Mucosa of stomach (tissue), 1 donor: ENCODE measurements around the gene SERPINA6.
"Not testable (repeated sequence)": the region's sequence is repeated elsewhere in the genome, so short reads cannot be mapped to it uniquely, and the experiment has no call there.

ENCODE experiments used
- H3K27me3 ChIP-seq: one replicate; pipeline ENCODE4 v1.7.0; 2013; ENCODE audit warnings: mild to moderate bottlenecking, low read length; ENCODE audit not compliant: control insufficient read depth, insufficient read depth
- H3K36me3 ChIP-seq: one replicate; pipeline ENCODE4 v1.7.0; 2013; ENCODE audit warnings: low read length; ENCODE audit not compliant: control insufficient read depth, insufficient read depth
- H3K4me1 ChIP-seq: one replicate; pipeline ENCODE4 v1.7.0; 2013; ENCODE audit warnings: mild to moderate bottlenecking, low read length; ENCODE audit not compliant: control insufficient read depth, insufficient read depth
- H3K4me3 ChIP-seq: one replicate; pipeline ENCODE4 v1.7.0; 2013; ENCODE audit warnings: low read length
- H3K9ac ChIP-seq: one replicate; pipeline ENCODE4 v1.7.0; 2013; ENCODE audit warnings: mild to moderate bottlenecking, low read length, moderate library complexity
- H3K9me3 ChIP-seq: one replicate; pipeline ENCODE4 v1.7.0; 2013; ENCODE audit warnings: mild to moderate bottlenecking, low read length, moderate library complexity; ENCODE audit not compliant: control insufficient read depth
- donor health status: Pancreatic carcinoma.

Gene SERPINA6

DNA sequence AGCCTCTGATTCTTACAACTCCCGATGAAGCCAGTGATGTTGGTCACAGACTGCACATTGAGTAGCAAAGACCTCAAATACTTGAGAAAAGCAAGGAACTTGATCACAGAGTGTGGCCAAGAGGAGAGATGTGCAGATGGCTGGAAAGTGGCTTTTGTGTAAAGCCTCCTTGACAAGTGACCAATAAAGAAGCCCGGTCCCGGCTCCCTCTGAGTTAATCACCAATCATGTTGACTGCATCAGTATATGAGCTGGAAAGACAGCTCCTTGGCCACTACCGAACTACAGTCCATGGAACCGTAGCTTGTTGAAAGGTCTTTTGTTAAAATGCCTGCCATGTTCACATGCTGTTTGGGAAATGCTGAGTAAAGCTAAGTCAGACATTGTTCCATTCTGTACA lies 23.7 kb upstream of the SERPINA6 start:
- H3K36me3 ChIP-seq = no peaks in the 10 kb centered on the region
- peaks cover 12% of the 10 kb centered on the region for H3K4me1 ChIP-seq
- H3K9me3 ChIP-seq = no peaks in the 10 kb centered on the region
- no peak overlapping the region for H3K4me3 ChIP-seq
- H3K9ac ChIP-seq = no peak overlapping the region
- no peaks in the 10 kb centered on the region for H3K27me3 ChIP-seq

DNA sequence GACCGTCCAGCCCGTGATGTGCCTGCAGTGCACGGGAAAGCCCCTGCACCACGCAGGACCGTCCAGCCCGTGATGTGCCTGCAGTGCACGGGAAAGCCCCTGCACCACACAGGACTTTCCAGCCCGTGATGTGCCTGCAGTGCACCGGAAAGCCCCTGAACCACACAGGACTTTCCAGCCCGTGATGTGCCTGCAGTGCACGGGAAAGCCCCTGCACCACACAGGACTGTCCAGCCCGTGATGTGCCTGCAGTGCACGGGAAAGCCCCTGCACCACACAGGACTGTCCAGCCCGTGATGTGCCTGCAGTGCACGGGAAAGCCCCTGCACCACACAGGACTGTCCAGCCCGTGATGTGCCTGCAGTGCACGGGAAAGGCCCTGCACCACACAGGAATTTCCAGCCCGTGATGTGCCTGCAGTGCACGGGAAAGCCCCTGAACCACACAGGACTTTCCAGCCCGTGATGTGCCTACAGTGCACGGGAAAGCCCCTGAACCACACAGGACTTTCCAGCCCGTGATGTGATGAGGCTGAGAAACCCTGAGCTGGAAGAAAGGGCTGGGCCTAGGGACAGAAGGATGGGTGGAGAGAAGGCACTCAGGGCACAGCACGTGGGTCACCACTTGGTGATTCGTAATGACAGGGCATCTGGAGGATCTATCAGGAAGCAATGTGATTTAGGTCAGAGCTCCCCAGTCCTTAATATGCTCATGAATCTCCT lies 23.1 kb upstream of the SERPINA6 start:
- H3K36me3 ChIP-seq, H3K9ac ChIP-seq, H3K4me3 ChIP-seq, H3K9me3 ChIP-seq, H3K27me3 ChIP-seq: not testable (repeated sequence)
- peaks cover 15% of the 10 kb centered on the region for H3K4me1 ChIP-seq

DNA sequence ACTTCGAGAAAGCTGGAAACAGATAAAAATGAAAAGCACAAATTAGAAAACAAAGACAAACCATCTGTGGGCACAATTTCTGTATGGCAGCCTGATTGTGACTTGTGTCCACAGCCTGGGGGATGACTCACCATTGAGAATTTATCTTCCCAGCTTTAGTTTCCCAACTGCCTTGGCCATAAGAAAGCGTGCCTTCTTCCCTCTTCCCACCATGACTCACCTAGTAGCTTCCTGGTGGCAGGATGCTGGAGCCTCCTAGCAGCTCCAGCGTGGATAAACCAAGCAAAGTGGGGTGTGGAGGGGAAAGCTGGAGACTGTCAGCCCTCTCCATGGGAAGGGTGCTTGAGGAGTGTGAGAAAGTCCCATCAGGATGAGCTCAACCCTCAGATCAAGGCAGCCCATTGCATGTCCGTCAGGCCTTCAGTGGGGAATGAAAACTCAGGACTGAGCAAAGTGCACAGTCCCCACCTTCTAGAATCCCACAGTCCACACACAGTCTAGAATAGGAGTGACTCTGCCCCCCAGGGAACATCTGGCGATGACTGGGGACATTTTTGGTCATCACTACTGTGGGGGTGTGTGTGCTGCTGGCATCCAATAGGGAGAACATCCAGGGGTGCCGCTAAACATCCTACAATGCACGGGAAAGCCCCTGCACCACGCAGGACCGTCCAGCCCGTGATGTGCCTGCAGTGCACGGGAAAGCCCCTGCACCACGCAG lies 22.4 kb upstream of the SERPINA6 start:
- no peaks in the 10 kb centered on the region for H3K27me3 ChIP-seq

DNA sequence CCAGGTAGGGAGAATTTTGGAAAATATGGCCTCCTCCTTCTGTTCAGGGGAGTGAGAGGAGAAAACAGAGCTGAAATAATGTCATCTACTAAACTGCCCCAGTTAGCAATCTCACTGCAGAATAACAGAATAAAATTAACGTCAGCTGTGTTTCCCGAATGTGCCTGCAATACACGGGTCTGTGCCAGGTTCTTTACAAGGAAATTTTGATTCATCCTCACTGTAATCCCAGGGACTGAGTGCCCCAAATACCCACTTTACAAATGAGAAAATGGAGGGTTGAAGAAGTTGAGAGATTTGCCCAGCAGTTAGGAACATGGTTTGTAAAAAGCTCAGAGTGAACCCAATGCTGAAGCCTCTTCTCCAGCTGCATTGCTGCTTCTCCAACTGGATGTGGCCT lies 21.3 kb upstream of the SERPINA6 start:
- no peaks in the 10 kb centered on the region for H3K36me3 ChIP-seq
- no peak overlapping the region for H3K4me3 ChIP-seq
- no peaks in the 10 kb centered on the region for H3K9me3 ChIP-seq
- H3K27me3 ChIP-seq = no peaks in the 10 kb centered on the region
- no peak overlapping the region for H3K9ac ChIP-seq
- H3K4me1 ChIP-seq = peaks cover 15% of the 10 kb centered on the region

More for the DNA sequence above, 22.4 kb upstream of the SERPINA6 start:
- Histone ChIP-seq H3K36me3 (no peaks in the 10 kb centered on the region), H3K4me1 (peaks cover 15% of the 10 kb centered on the region), H3K4me3 (no peak overlapping the region), H3K9ac (no peak overlapping the region), H3K9me3 (no peaks in the 10 kb centered on the region)

DNA sequence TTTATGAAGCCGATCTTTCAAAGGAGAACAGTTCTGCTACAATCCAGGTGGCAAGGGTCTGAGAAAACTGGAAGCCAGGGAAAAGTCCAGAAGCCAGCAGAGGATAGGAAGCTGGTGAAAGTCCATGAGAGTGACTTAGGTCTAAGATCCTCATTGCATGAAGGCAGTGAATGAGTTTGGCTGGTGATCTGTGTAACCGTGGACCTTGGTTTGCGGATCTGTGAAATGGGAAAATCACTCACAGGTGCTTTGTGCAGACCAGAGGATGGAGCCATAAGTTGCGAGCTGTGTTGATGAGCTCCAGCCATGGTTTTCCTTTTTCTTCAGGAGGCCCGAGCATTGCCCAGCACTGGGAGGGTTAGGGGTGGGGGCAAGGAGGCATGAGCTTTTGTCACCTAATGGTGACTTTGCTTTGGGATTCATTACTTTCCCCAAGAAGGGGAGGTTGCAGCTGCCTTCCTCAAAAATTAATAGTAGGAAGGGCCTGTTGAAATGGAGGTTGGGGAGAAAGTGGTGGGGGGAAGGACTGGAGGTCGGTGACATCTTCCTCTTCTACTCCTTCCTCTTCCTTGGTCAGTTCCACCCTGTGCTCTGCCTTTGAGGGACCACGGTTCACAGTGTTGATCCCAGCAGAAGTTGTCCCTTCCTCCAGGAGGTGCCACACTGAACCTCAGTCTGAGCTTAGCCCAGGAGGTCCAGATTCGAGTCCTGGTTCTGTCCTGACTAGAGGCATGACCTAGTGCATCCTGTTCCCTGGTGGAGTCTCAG lies 20.3 kb upstream of the SERPINA6 start:
- Histone ChIP-seq H3K27me3 (no peaks in the 10 kb centered on the region), H3K4me1 (peaks cover 15% of the 10 kb centered on the region), H3K36me3 (no peaks in the 10 kb centered on the region), H3K4me3 (no peak overlapping the region), H3K9me3 (no peaks in the 10 kb centered on the region), H3K9ac (no peak overlapping the region)

DNA sequence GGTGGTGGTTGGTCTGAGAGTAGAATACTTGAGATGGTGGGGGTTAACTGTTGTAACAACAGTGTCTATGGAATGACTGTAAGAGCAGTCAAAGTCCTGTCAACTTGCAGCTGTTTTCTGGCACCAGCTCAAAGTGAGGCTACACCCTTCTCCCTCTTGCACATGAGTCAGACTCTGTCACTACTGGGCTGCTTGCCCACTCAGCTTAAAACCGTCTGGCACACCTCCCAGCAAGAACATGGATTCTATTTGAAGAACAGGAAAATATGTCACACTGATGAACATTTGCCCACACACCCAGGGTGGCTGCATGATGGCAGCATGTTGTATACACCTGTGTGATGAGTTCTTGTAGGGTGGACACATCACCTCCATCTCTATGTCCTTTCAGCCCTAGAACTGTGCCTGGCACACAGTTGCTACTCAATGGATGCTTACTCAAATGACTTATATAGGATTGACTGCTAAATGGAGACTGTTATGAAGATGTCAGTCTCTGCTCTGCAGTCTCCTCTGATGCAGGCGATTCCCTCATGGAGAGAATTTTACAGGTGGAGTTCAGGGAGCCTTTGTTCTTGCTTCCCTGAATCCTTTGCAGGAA lies 19.3 kb upstream of the SERPINA6 start:
- Histone ChIP-seq H3K27me3 (no peaks in the 10 kb centered on the region), H3K9me3 (no peaks in the 10 kb centered on the region), H3K4me3 (no peak overlapping the region), H3K36me3 (no peaks in the 10 kb centered on the region), H3K4me1 (peaks cover 15% of the 10 kb centered on the region), H3K9ac (no peak overlapping the region)

DNA sequence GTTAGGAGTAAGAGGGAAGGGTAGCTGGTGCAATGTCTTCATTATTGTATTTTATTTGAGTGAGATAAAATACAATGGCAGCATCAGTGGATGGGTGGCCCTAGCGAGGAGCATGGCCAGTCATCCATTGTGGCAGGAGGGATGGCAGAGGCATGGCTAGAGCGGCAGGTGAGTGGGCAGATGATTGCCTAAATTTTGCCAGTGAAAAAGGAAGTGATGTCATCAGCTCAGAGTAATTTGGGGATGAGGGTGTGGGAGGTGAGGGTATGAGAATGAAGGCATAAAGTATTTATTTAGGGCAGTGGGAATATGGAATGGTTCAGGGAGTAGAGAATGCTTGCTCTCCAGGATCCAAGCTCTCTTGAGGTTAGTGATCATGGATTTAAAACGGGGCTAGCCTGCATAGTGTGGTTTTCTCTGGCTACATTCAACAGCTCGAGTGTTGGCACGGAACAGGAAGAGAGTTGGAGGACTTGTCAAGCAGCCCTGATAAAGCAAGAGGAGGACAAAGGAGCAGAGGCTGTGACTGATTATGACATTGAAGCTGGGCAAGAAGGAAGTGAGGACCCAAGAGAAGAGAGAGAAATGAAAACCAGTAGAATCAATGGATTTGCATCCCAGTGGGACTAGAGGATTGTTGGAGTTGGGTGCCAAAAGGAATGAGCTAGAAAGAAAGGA lies 18.7 kb upstream of the SERPINA6 start:
- Histone ChIP-seq H3K4me3 (no peak overlapping the region), H3K9ac (no peak overlapping the region), H3K36me3 (no peaks in the 10 kb centered on the region)

DNA sequence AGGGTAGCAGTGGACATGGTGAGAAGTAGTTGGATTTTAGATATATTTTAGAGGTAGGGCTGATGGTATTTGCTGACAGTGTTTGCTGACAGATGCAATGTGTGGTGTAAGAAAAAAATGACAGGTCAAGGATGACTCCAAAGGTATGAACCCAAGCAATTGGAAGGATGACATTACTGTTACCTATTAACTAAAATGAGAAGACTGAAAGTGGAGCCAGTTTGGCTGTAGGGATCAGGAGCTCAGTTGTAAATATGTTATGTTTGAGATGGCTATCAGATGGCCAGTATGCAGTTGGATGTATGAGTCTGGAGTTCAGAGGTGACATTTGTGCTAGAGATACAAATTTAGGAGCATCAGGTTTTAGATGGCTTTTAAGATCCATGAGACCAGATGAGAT lies 17.4 kb upstream of the SERPINA6 start:
- H3K9me3 ChIP-seq = no peaks in the 10 kb centered on the region
- H3K9ac ChIP-seq = no peak overlapping the region
- no peaks in the 10 kb centered on the region for H3K27me3 ChIP-seq
- H3K36me3 ChIP-seq = no peaks in the 10 kb centered on the region
- H3K4me1 ChIP-seq = peaks cover 15% of the 10 kb centered on the region
- no peak overlapping the region for H3K4me3 ChIP-seq

More for the DNA sequence above, 18.7 kb upstream of the SERPINA6 start:
- Histone ChIP-seq H3K4me1 (peaks cover 15% of the 10 kb centered on the region), H3K27me3 (no peaks in the 10 kb centered on the region), H3K9me3 (no peaks in the 10 kb centered on the region)

DNA sequence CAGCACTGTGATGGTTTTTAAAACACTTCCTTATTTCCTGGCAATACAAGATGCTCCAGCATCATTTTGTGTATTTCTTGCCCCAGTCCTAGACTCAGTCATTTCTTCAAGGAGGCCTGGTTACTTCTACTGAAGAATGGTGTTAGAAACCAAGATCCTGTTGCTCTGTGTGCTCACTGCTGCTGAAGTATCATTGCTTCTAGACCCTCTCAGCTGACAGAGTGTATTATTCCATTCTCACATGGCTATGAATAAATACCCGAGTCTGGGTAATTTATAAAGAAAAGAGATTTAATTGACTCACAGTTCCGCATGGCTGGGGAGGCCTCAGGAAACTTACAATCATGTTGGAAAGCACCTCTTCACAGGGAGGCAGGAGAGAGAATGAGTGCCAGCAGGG lies 14.9 kb upstream of the SERPINA6 start:
- Histone ChIP-seq H3K9ac (no peak overlapping the region), H3K4me3 (no peak overlapping the region)

DNA sequence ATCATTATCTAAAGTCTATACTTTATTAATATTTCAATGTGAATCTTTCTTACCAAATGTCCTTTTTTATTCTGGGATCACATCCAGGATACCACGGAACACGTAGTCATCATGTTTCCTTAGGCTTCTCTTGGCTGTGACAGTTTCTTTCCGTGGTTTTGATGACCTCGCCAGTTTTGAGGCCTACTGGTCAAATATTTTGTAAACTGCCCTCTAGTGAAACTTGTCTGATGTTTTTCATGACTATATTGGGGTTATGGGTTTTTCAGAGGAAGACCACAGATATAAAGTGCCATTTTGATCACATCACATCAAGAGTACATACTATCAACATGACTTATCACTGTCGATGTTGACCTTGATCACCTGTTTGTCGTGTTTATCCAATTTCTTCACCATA lies 14.1 kb upstream of the SERPINA6 start:
- Histone ChIP-seq H3K4me3 (no peak overlapping the region), H3K9me3 (no peaks in the 10 kb centered on the region), H3K36me3 (no peaks in the 10 kb centered on the region), H3K9ac (no peak overlapping the region), H3K4me1 (peaks cover 7% of the 10 kb centered on the region), H3K27me3 (no peaks in the 10 kb centered on the region)

More for the DNA sequence above, 14.9 kb upstream of the SERPINA6 start:
- H3K36me3 ChIP-seq = no peaks in the 10 kb centered on the region
- peaks cover 14% of the 10 kb centered on the region for H3K4me1 ChIP-seq
- H3K9me3 ChIP-seq = no peaks in the 10 kb centered on the region
- no peaks in the 10 kb centered on the region for H3K27me3 ChIP-seq

DNA sequence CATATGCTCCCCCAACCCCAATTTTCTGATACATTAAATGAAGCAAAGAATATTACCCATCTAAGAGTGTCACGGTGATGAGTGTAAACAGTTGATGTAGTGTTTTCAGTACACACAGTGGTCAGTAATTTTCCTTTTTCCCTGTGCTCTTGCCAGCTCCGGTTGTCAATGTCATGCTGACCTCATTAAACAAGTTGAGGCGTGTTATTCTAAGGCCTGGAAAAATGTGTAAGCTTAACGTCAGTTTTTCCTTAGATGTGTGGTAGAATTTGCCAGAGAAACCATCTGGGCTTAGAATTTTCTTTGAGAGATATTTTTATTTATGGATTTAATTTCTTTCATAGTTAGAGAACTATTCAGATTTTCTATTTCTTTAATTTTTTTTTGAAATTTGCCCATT lies 11.7 kb upstream of the SERPINA6 start:
- Histone ChIP-seq H3K4me3 (no peak overlapping the region), H3K27me3 (no peaks in the 10 kb centered on the region), H3K4me1 (no peaks in the 10 kb centered on the region), H3K36me3 (no peaks in the 10 kb centered on the region), H3K9me3 (no peaks in the 10 kb centered on the region), H3K9ac (no peak overlapping the region)
